Neuronal stem cell (in vitro differentiated cells): ENCODE measurements around the gene TMEM218.

Source experiments
- DNase-seq: peaks from one replicate; pipeline ENCODE4 v3.0.0-alpha.2; 2013; ENCODE audit warnings: low spot score
- H2AFZ ChIP-seq: one replicate; pipeline ENCODE4 v1.6.1; 2013; ENCODE audit warnings: mild to moderate bottlenecking, low read length, inconsistent platforms
- H2AK5ac ChIP-seq: 2 replicates; pipeline ENCODE4 v1.6.1; 2013; ENCODE audit warnings: low read depth, mild to moderate bottlenecking, inconsistent platforms, low read length, moderate library complexity, mixed read lengths
- H2BK120ac ChIP-seq: 2 replicates; pipeline ENCODE4 v1.6.1; 2013; ENCODE audit warnings: low read depth, mild to moderate bottlenecking, inconsistent platforms, low read length, moderate library complexity, mixed read lengths
- H2BK12ac ChIP-seq: one replicate; pipeline ENCODE4 v1.6.1; 2013; ENCODE audit warnings: low read length, inconsistent platforms
- H2BK15ac ChIP-seq: 2 replicates; pipeline ENCODE4 v1.6.1; 2013; ENCODE audit warnings: mild to moderate bottlenecking, low read length, inconsistent platforms, mixed read lengths
- H2BK5ac ChIP-seq: one replicate; pipeline ENCODE4 v1.6.1; 2013; ENCODE audit warnings: inconsistent platforms, mild to moderate bottlenecking, low read length, moderate library complexity
- H3K14ac ChIP-seq: one replicate; pipeline ENCODE4 v1.6.1; 2013; ENCODE audit warnings: low read length, inconsistent platforms
- H3K18ac ChIP-seq: 2 replicates; pipeline ENCODE4 v1.6.1; 2013; ENCODE audit warnings: low read length, inconsistent platforms
- H3K23ac ChIP-seq: 2 replicates; pipeline ENCODE4 v1.6.1; 2013; ENCODE audit warnings: low read depth, mild to moderate bottlenecking, mixed read lengths, low read length, inconsistent platforms; ENCODE audit not compliant: poor library complexity
- H3K27ac ChIP-seq: replicated peaks from 3 replicates; pipeline ENCODE4 v1.5.1; 2013; ENCODE audit warnings: low read length, inconsistent platforms
- H3K27me3 ChIP-seq, 3 experiments: 2 replicates each; pipeline ENCODE4 v1.6.1; 2013; ENCODE audit warnings: low read length in 3 of 3, mild to moderate bottlenecking in 2 of 3, inconsistent platforms in 1 of 3, low read depth in 1 of 3, mixed read lengths in 1 of 3, moderate library complexity in 1 of 3; ENCODE audit not compliant: control insufficient read depth in 3 of 3, insufficient read depth in 3 of 3
- H3K36me3 ChIP-seq, 2 donors: replicated peaks in 1 of 2; 2 replicates each; pipeline ENCODE4 v1.6.1; 2013; ENCODE audit warnings: low read length in 2 of 2; ENCODE audit not compliant: control insufficient read depth in 2 of 2, insufficient read depth in 2 of 2
- H3K4ac ChIP-seq: 2 replicates; pipeline ENCODE4 v1.6.1; 2013; ENCODE audit warnings: inconsistent platforms, mild to moderate bottlenecking, low read length, moderate library complexity
- H3K4me1 ChIP-seq, 2 donors: 1 replicate in 1 of 2; 2 replicates in 1 of 2; pipeline ENCODE4 v1.6.1; 2013; ENCODE audit warnings: low read length in 2 of 2, low read depth in 1 of 2; ENCODE audit not compliant: control insufficient read depth in 2 of 2, insufficient read depth in 1 of 2
- H3K4me2 ChIP-seq: one replicate; pipeline ENCODE4 v1.6.1; 2013; ENCODE audit warnings: mild to moderate bottlenecking, low read length, inconsistent platforms; ENCODE audit not compliant: insufficient read depth, poor library complexity, severe bottlenecking
- H3K4me3 ChIP-seq, 2 donors: 2 replicates each; pipeline ENCODE4 v1.5.1; 2013; ENCODE audit warnings: low read length in 2 of 2, mild to moderate bottlenecking in 2 of 2, inconsistent platforms in 1 of 2, moderate library complexity in 1 of 2
- H3K79me1 ChIP-seq: one replicate; pipeline ENCODE4 v1.6.1; 2013; ENCODE audit warnings: low read depth, mild to moderate bottlenecking, inconsistent platforms, low read length, moderate library complexity
- H3K9ac ChIP-seq: one replicate; pipeline ENCODE4 v1.6.1; 2013; ENCODE audit warnings: mild to moderate bottlenecking, low read depth, low read length, inconsistent platforms; ENCODE audit not compliant: poor library complexity
- H3K9me3 ChIP-seq, 2 donors: replicated peaks in 1 of 2; 2 replicates each; pipeline versions ENCODE3 to v1.6.1; 2013; ENCODE audit warnings: low read length in 2 of 2, mild to moderate bottlenecking in 2 of 2, inconsistent platforms in 1 of 2, low read depth in 1 of 2, mixed read lengths in 1 of 2, moderate library complexity in 1 of 2; ENCODE audit not compliant: control insufficient read depth in 2 of 2, insufficient read depth in 1 of 2
- H4K8ac ChIP-seq: one replicate; pipeline ENCODE4 v1.6.1; 2013; ENCODE audit warnings: low read depth, mild to moderate bottlenecking, inconsistent platforms, low read length, moderate library complexity
- H4K91ac ChIP-seq: one replicate; pipeline ENCODE4 v1.6.1; 2013; ENCODE audit warnings: low read length, low read depth, mild to moderate bottlenecking, inconsistent platforms; ENCODE audit not compliant: poor library complexity
- WGBS, 2 donors: extraction: QIAGEN DNeasy Blood & Tissue Kit; methylation state at CpG; one replicate each; pipeline ENCODE4 v1.1.7; 2013; ENCODE audit warnings: missing lambda C conversion rate in 2 of 2, mixed read lengths in 1 of 2; ENCODE audit not compliant: insufficient read length in 2 of 2, insufficient replicate concordance in 1 of 2; ENCODE audit errors: extremely low coverage in 2 of 2; 5-methylcytosine and 5-hydroxymethylcytosine counted together

Gene TMEM218

DNA sequence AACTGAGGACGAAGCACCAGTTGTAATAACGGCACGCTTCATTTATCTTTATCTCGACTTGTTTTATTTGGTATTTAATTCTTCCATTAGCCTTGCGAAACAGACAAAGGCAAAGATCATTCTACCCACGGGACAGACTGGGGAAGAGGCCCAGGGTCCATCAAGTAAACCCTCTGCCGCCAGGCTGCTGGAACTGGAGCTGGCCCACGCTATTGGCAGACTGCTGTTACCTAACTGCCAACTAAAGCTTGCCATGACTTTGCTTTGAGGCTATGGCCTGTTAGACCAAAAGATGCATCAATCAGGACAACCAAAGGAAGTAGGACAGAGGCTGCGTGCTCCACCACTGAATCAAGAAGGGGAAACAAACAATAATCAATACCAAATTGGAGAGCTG lies 780 bp upstream of the TMEM218 start:
- WGBS, 2 donors, result no CpG with 5 or more reads among the region's 9 CpGs
- Histone ChIP-seq H3K23ac (no peak overlapping the region), H2AFZ (peak overlapping the region; percentile 72), H3K36me3 (peaks cover 0 to 8% of the 10 kb centered on the region in 2 donors), H3K18ac (peak overlapping the region; percentile 63), H3K4me3 (peak overlapping the region; percentile 56 to 67), H2BK12ac (no peak overlapping the region), H2BK5ac (no peak overlapping the region), H3K4me2 (peak overlapping the region; percentile 49), H3K14ac (no peak overlapping the region), H4K91ac (no peak overlapping the region), H3K79me1 (peaks cover 1% of the 10 kb centered on the region), H3K9ac (no peak overlapping the region), H2BK120ac (no peak overlapping the region), H4K8ac (peak overlapping the region; percentile 75), H3K27me3 (no peaks in the 10 kb centered on the region), H2BK15ac (no peak overlapping the region), H3K4me1 (peaks cover 3 to 6% of the 10 kb centered on the region in 2 donors), H2AK5ac (no peak overlapping the region), H3K27ac (peak overlapping the region; percentile 2), H3K9me3 (peaks cover 3 to 9% of the 10 kb centered on the region in 2 donors), H3K4ac (no peak overlapping the region)
- DNase-seq, result no peak

DNA sequence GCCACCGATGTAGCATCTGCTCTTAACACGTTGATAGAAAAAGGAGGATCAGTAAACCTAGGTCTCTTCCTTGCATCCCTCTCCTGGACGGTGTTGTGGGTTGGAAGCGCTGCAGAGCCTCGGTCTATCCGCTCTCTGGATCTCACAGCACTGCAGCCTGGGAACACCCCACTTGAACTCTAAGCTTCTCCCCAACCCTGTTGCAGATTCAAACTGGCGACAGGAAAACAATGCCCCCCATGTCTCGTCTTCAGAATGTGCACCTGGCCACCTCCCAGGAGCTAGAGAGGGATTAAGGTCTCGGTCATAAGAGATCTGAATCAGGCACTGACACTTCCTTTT lies 454 bp downstream of the TMEM218 start:
- peaks cover 3 to 6% of the 10 kb centered on the region in 2 donors for H3K4me1 ChIP-seq
- peak overlapping the region; percentile 70 for H3K27ac ChIP-seq
- no peak overlapping the region for H4K8ac ChIP-seq
- peak overlapping the region; percentile 82 for H3K9ac ChIP-seq
- H3K4ac ChIP-seq, result no peak overlapping the region
- no peak overlapping the region for H2BK120ac ChIP-seq
- no peak overlapping the region for H4K91ac ChIP-seq
- H3K23ac ChIP-seq, result no peak overlapping the region
- H3K27me3 ChIP-seq, result no peaks in the 10 kb centered on the region
- peaks cover 0 to 8% of the 10 kb centered on the region in 2 donors for H3K36me3 ChIP-seq
- no CpG with 5 or more reads among the region's 9 CpGs for WGBS, 2 donors
- no peak overlapping the region for H3K14ac ChIP-seq
- no peak overlapping the region for H2BK12ac ChIP-seq
- peak overlapping the region; percentile 32 for H2BK15ac ChIP-seq
- H2AK5ac ChIP-seq, result no peak overlapping the region
- peak overlapping the region; percentile 50 for H3K18ac ChIP-seq
- peak overlapping the region; percentile 59 to 89 for H3K4me3 ChIP-seq
- peak overlapping the region; percentile 91 for H3K4me2 ChIP-seq
- H2BK5ac ChIP-seq, result no peak overlapping the region
- peak overlapping the region; percentile 82 for H2AFZ ChIP-seq
- peaks cover 1% of the 10 kb centered on the region for H3K79me1 ChIP-seq
- H3K9me3 ChIP-seq, result peaks cover 3 to 21% of the 10 kb centered on the region in 2 donors
- DNase-seq, result no peak

DNA sequence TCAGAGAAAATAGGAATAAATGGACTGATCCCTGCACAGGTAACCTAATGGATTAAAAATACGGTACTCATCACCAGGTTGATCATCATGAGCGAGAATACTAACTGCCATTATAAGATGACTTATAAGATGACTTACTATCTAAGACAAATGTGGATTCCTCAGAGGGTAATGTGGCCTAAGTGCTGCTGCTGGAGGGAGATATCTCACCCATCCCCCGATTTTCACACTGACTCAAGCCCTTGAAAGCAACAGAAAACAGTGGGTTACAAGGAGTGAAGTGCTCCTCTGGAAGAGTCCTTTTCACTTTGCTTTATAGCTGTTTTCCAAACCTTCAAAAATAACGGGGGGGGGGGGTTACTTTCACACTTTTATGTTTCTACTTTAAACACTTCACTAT lies 920 bp downstream of the TMEM218 start:
- Histone ChIP-seq H3K79me1 (peaks cover 1% of the 10 kb centered on the region), H3K36me3 (peaks cover 0 to 8% of the 10 kb centered on the region in 2 donors), H3K9ac (no peak overlapping the region), H4K91ac (no peak overlapping the region), H3K27me3 (no peaks in the 10 kb centered on the region), H3K18ac (no peak overlapping the region), H3K4me2 (peak overlapping the region; percentile 91), H3K4ac (no peak overlapping the region), H3K4me1 (peaks cover 3 to 6% of the 10 kb centered on the region in 2 donors), H2BK120ac (no peak overlapping the region), H4K8ac (no peak overlapping the region), H3K9me3 (peaks cover 3 to 23% of the 10 kb centered on the region in 2 donors), H3K4me3 (peak overlapping the region in 1 of 2 donors; percentile 59), H2BK12ac (no peak overlapping the region), H2AK5ac (no peak overlapping the region), H3K27ac (no peak overlapping the region), H2BK5ac (no peak overlapping the region), H2BK15ac (no peak overlapping the region), H3K14ac (no peak overlapping the region), H2AFZ (no peak overlapping the region), H3K23ac (no peak overlapping the region)
- no CpG with 5 or more reads among the region's 4 CpGs for WGBS, 2 donors
- DNase-seq, result no peak

DNA sequence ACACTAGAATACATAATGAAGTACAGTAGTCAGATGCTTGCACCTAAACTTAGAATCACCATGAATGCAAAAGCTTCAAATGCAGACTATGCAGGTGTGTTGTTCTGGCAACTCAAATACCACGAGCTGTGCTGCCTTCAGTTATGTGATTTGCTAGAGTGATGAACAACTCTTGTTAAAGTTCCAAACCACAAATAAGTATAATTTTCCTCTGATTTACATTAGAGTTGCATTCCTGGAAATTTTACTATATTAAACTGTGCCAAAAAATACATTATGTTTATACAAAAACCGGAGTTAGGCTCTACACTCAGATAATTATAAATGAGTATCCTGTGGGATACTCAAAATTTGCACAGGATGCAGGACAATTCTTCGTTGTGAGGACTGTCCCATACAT lies 3.0 kb downstream of the TMEM218 start:
- no peak overlapping the region for H3K18ac ChIP-seq
- H3K27ac ChIP-seq, result no peak overlapping the region
- no peaks in the 10 kb centered on the region for H3K27me3 ChIP-seq
- H2BK120ac ChIP-seq, result no peak overlapping the region
- H4K8ac ChIP-seq, result no peak overlapping the region
- H3K36me3 ChIP-seq, result peaks cover 0 to 8% of the 10 kb centered on the region in 2 donors
- no peak overlapping the region for H3K4me2 ChIP-seq
- no peak overlapping the region for H2AFZ ChIP-seq
- peaks cover 3 to 30% of the 10 kb centered on the region in 2 donors for H3K9me3 ChIP-seq
- no peak for DNase-seq
- no peak overlapping the region for H3K23ac ChIP-seq
- H2BK15ac ChIP-seq, result no peak overlapping the region
- no peak overlapping the region for H3K9ac ChIP-seq
- H2AK5ac ChIP-seq, result no peak overlapping the region
- no peak overlapping the region for H3K4ac ChIP-seq
- no peak overlapping the region for H2BK5ac ChIP-seq
- H3K79me1 ChIP-seq, result peaks cover 1% of the 10 kb centered on the region
- WGBS, 2 donors, result no CpG with 5 or more reads among the region's 3 CpGs
- H3K4me1 ChIP-seq, result peaks cover 3 to 6% of the 10 kb centered on the region in 2 donors
- no peak overlapping the region for H3K4me3 ChIP-seq
- no peak overlapping the region for H3K14ac ChIP-seq
- H4K91ac ChIP-seq, result no peak overlapping the region
- no peak overlapping the region for H2BK12ac ChIP-seq
